AG20443 (cell line): Measurements from ENCODE around the gene CCDC178.
"Not testable (repeated sequence)": the region's sequence is repeated elsewhere in the genome, so short reads cannot be mapped to it uniquely, and the experiment has no call there.

Experiments
- DNase-seq: peaks from one replicate; pipeline ENCODE4 v3.0.0; 2012; ENCODE audit warnings: low spot score, mixed read lengths

Gene CCDC178

GRCh38 chr18:33212363-33212762 is 228.2 kb downstream of the CCDC178 start:
- no peak for DNase-seq

GRCh38 chr18:33210575-33211189 is 229.8 kb downstream of the CCDC178 start:
- DNase-seq = peak; percentile 16

GRCh38 chr18:33205777-33206176 is 234.7 kb downstream of the CCDC178 start:
- DNase-seq = no peak

- no peak for DNase-seq
Observed at GRCh38 chr18:33201509-33201926, 239.0 kb downstream of the CCDC178 start.

GRCh38 chr18:33195795-33196194 is 244.7 kb downstream of the CCDC178 start:
- DNase-seq = no peak

GRCh38 chr18:33194793-33195192 is 245.7 kb downstream of the CCDC178 start:
- DNase-seq = no peak

GRCh38 chr18:33184958-33185357 is 255.6 kb downstream of the CCDC178 start:
- DNase-seq = no peak

- no peak for DNase-seq
Observed at GRCh38 chr18:33184175-33184574, 256.3 kb downstream of the CCDC178 start.

GRCh38 chr18:33183136-33183535 is 257.4 kb downstream of the CCDC178 start:
- DNase-seq = no peak

GRCh38 chr18:33181016-33181415 is 259.5 kb downstream of the CCDC178 start:
- DNase-seq = no peak

GRCh38 chr18:33169218-33169617 is 271.3 kb downstream of the CCDC178 start:
- DNase-seq = no peak

GRCh38 chr18:33164121-33164520 is 276.4 kb downstream of the CCDC178 start:
- DNase-seq = not testable (repeated sequence)

- no peak for DNase-seq
Observed at GRCh38 chr18:33161131-33161530, 279.4 kb downstream of the CCDC178 start.

GRCh38 chr18:33159151-33159550 is 281.4 kb downstream of the CCDC178 start:
- DNase-seq = no peak

GRCh38 chr18:33157893-33158292 is 282.6 kb downstream of the CCDC178 start:
- DNase-seq = no peak

GRCh38 chr18:33156906-33157470 is 283.5 kb downstream of the CCDC178 start:
- DNase-seq = no peak

- no peak for DNase-seq
Observed at GRCh38 chr18:33154049-33154448, 286.5 kb downstream of the CCDC178 start.

GRCh38 chr18:33152376-33152775 is 288.1 kb downstream of the CCDC178 start:
- DNase-seq = no peak

GRCh38 chr18:33147811-33148210 is 292.7 kb downstream of the CCDC178 start:
- DNase-seq = not testable (repeated sequence)

GRCh38 chr18:33146014-33146413 is 294.5 kb downstream of the CCDC178 start:
- DNase-seq = no peak

- no peak for DNase-seq
Observed at GRCh38 chr18:33135951-33136660, 304.4 kb downstream of the CCDC178 start.

- DNase-seq = no peak
Observed at GRCh38 chr18:33132657-33133056, 307.9 kb downstream of the CCDC178 start.

GRCh38 chr18:33128581-33128980 is 311.9 kb downstream of the CCDC178 start:
- DNase-seq = no peak
